GM19328 (cell line): ENCODE measurements around the gene PDSS1.
A peak's percentile ranks its signal among the peaks of the same experiment; 100 is the strongest.

Experiments
- ATAC-seq: cut with Tn5 transposase; IDR thresholded peaks from one replicate; pipeline ENCODE4 v1.9.1; 2021; ENCODE audit warnings: mild to moderate bottlenecking, moderate library complexity; ENCODE audit not compliant: unreplicated experiment

PDSS1 gene

DNA sequence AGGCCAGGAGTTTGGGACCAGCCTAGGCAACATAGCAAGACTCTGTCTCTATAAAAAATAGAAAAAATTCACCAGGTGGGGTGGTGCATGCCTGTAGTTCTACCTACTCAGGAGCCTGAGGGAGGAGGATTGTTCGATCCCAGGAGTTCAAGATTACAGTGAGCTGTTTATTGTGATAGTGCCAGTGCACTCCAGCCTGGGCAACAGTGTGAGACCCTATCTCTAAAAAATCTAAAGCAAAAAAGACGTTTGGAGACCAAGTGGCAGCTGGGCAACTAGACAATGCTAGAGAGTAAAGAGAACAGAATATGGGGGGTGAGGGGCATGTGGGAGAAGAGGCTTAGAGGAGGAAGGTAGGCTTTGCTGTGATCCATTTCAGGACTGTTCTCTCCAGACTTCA is 1.4 kb downstream of the PDSS1 start:
- ATAC-seq = no peak

DNA sequence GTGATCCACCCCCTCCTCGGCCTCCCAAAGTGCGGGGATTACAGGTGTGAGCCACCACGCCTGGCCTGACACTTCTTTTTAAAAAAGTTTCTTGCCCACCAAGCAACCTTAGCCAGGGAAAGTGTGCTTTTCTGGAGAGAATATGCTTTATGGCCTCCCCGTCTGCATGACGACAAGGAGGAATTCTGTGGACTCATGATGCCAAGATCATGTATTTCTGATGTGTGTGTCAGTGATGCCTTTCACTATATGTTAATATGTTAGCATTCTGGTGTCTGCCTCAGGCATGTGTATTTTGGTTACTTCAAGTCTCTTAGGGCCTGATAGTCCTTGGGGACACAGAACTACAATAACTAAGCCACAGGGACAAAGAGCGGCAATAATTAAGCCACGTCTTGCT is 2.1 kb downstream of the PDSS1 start:
- ATAC-seq = no peak

- ATAC-seq = no peak
Measured at GRCh38 chr10:26700884-26701630, 3.6 kb downstream of the PDSS1 start.

GRCh38 chr10:26703096-26703495 is 5.6 kb downstream of the PDSS1 start:
- no peak for ATAC-seq

GRCh38 chr10:26703974-26704373 is 6.5 kb downstream of the PDSS1 start:
- ATAC-seq = no peak

DNA sequence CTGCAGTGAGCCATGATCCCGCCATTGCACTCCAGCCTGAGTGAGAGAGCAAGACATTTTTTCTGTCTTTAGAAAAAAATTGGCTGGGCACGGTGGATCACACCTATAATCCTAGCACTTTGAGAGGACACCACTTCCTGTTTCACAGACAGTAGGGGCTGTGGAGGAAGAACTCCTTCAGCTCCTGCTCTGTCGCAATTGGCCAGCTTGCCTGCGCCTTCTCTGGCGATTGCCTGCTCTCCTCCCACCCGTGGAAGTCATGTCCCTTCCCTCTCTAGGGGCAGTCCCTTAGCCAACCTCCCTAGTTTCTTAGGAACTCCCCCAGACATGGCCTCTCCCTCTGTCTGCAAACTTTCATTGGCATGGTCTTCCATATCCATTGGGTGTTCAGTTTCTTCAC is 8.7 kb downstream of the PDSS1 start:
- ATAC-seq = no peak

DNA sequence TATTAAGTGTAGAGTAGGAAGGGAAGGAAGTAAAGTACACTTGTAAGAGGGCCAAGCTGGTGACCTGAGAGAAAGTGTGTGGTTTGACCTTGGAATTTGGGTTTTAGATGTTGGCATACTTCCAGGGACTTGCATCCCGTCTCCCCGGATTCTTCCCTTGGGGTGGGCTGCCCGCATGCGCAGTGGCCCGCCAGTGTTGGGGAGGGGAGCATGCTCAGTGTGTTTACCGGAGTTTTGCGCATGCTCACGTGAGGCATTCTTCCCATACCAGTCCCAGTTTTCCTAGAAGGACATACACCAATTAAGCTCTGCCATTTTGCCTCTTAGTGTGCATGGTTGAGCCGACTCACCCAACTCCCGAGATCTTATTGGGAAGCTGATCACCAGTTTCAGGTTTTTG is 9.4 kb downstream of the PDSS1 start:
- ATAC-seq = no peak

- no peak for ATAC-seq
Measured at GRCh38 chr10:26711324-26711723, 13.8 kb downstream of the PDSS1 start.

DNA sequence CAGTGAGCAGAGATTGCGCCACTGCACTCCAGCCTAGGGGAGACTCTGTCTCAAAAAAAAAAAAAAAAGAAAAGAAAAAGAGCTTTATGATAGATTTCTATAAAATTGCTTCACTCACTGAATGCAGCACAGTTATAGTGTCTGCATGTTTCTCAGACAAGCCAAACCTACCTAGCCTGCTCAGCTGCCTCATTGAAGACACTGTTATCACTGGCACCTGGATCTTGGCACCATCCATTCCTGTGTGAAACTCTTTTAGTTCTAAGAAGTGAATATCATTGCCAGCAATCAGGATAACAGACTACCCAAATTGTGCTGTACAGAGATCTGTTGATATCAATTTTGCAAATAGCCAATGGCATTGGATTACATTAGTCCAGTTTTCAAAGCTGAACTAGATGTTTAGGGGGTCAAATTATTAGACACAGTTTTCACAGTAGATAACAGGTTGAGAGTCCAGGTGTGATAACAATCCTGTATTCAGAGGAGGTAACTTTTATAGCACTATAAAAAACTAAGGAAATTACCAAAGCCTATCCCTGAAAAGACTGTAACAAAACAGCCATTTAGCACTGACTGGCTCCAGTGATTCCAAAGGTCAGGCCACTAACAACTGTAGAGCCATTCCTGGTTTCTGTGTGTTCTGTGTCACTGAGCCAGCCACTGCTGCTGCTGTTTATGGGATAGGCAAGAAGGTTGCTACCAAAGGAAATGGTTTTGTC is 17.1 kb downstream of the PDSS1 start:
- no peak for ATAC-seq

DNA sequence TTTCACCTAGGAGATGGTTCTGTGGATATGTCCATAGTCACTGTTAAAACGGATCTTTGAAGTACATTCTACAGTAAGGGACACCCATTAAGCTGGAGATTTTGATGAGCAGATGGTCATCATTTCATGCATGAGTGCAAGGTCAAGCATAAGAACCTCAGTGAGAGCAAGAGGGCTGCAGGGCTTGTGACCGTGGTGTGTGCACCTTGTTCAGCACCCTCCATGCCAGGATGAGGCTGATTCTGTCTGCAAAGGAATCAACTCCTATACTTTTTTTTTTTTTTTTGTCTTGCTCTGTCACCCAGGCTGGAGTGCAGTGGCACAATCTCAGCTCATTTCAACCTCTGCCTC is 17.6 kb downstream of the PDSS1 start:
- no peak for ATAC-seq

GRCh38 chr10:26717476-26717875 is 20.0 kb downstream of the PDSS1 start:
- ATAC-seq = no peak

DNA sequence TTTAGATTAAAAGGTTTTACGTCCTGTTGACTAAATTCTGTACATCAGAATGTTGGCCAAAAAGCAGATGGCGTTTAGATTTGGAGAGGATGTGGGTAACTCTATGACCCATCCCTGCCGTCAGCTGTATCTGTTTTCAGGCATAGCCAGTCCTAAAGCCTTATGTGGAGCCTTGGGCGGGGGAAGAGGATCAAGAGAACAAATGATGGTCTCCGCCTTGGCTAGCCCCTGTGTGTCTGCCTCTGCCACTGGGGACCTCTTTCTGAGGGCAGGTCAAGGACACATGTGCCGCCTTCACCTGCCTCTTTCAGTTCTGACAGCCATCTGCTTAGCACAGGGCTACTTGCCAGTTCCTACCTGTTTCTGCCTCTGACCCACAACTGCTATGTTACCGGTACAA is 24.1 kb downstream of the PDSS1 start:
- no peak for ATAC-seq

DNA sequence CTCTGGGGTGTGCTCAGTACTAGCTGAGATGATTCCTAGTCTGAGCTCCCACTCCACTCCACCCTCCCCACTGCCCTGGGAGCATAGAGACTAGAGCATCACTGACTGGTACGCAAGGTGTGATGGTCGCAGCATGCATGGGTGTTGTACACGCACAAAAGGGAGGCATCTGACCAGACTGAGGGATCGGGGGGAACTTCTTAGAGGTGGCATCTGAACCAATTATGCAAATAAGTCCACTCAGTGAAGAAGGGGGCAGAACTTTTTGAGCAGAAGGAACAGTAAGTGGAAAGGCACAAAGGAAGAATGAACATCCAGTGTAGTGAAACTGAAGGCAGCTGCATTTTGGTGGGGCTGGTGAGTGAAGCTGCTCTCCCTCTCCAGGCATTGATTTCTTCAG is 25.5 kb downstream of the PDSS1 start:
- no peak for ATAC-seq

DNA sequence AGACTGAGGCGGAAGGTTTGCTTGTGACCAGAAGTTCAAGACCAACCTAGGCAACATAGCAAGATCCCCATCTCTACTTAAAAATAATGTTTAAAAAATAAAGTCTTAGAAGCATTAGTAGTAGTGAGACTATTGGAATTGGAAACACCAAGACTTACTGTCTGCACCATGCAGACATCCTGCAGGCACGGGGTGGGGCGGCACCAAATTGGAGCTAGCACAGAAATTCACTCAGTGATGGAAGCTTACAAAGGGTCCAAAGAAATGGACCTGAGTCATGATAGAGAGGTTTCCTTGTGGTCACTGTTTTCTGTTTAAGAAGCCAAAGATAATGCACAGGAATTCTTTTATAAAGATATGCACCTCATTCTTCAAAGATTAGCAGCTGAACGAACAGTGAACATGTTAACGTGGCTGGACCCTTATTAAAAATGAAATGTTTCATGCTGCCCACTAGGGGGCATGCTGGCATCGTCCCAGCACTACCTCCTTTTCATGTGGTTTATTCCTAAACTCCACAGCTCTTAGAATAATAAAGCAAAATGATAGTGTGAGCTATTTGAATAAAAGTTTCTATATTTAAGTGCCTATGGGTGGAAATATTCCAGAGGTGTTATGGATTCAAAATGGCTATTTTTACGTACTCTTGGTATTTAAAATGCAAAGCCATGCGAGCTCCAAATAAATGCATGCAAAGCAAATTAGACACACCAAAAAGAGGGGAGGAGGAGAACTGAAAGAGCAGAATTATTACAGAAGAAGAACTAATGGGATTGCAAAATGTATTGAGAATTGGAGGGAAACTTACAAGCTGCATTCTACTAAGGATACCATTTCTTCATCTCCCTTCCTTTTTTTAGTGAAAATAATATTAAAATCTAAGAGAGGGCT is 28.6 kb downstream of the PDSS1 start:
- no peak for ATAC-seq

DNA sequence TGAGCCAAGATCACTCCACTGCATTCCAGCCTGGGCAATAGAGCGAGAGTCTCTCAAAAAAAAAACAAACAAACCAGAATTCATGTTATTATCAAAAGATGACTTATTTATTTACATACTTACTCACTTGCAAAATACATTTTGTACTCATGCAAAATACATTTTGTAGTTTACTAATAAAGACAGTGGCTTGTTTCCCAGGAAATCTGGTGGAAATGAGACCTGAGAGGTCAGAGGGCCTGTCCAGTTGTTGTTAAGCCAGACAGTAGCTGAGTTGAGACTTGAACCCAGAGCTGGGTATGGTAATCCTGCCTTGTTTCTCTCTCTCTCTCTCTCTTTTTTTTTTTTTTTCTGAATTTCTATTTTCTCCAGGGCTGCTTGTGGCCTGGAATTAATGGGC is 29.5 kb downstream of the PDSS1 start:
- no peak for ATAC-seq

GRCh38 chr10:26728957-26729356 is 31.5 kb downstream of the PDSS1 start:
- no peak for ATAC-seq

GRCh38 chr10:26729395-26729794 is 31.9 kb downstream of the PDSS1 start:
- no peak for ATAC-seq

DNA sequence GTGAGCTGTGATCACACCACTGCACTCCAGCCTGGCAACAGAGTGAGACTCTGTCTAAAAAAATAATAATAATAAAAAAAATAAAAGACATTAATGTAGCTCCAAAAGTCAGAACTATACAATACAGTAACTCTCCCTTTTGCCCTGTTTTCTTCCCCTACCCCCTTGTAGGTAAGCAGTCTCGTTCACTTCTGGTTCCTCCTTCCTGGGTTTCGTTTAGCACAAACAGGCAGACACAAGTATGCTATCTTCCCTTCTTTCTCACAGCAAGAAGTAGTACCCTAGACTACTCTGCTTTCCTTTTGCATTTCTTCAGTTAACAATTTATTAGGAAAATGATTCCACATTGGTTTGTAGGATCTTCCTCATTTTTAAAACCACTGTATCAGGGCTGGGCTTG is 33.1 kb downstream of the PDSS1 start:
- ATAC-seq = no peak

GRCh38 chr10:26733750-26734568 is 36.5 kb downstream of the PDSS1 start:
- ATAC-seq = no peak

DNA sequence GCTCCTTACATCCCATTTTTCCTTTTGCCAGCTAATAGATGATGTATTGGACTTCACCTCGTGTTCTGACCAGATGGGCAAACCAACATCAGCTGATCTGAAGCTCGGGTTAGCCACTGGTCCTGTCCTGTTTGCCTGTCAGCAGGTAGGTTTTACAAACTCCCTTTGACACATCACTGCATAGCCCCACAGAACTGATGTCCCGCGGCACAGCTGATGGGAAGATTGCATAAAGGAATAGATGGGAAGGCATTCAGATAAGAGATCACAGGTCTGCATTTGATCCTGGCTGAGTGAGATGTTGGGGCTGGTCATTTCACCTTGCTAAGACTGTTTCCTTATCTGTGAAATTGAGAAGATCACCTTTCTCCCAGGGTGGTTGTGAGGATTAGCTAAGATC is 37.9 kb downstream of the PDSS1 start:
- ATAC-seq = no peak

- peak; percentile 64 for ATAC-seq
Measured at GRCh38 chr10:26737730-26738129, 40.2 kb downstream of the PDSS1 start.
